OCI-LY3 (cell line): Measurements from ENCODE around the gene MAP2K1.

ENCODE experiments used
- H2AFZ ChIP-seq: fragments of 200-600, 300-600 bp; shearing (Covaris generic); 2 replicates; pipeline ENCODE4 v1.6.0; 2014; ENCODE audit warnings: antibody characterized with exemption, low read depth, low read length
- H3K27ac ChIP-seq: fragments of 200-600, 300-600 bp; sonication (generic); 2 replicates; pipeline ENCODE4 v1.5.1; 2014; ENCODE audit warnings: mild to moderate bottlenecking, low read length, moderate library complexity, mixed read lengths
- H3K27me3 ChIP-seq: fragments of 200-600, 300-600 bp; sonication (generic); 2 replicates; pipeline ENCODE4 v1.6.1; 2014; ENCODE audit warnings: low read depth, low read length, mixed read lengths
- H3K36me3 ChIP-seq: fragments of 200-600, 300-600 bp; sonication (generic); replicated peaks from 2 replicates; pipeline ENCODE3; 2014; ENCODE audit warnings: low read depth, low read length, mixed read lengths
- H3K4me1 ChIP-seq: fragments of 300-600, 200-600 bp; sonication (generic); 2 replicates; pipeline ENCODE4 v1.6.1; 2014; ENCODE audit warnings: low read length, mixed read lengths
- H3K4me2 ChIP-seq: fragments of 200-600, 300-600 bp; sonication (generic); 2 replicates; pipeline ENCODE4 v1.6.1; 2014; ENCODE audit warnings: low read length, mixed read lengths
- H3K4me3 ChIP-seq: fragments of 300-600, 200-600 bp; sonication (generic); 2 replicates; pipeline ENCODE4 v1.5.1; 2014; ENCODE audit warnings: antibody characterized with exemption, mild to moderate bottlenecking, low read length, moderate library complexity
- H3K79me2 ChIP-seq: fragments of 300-600, 200-600 bp; shearing (Covaris generic); 2 replicates; pipeline ENCODE4 v1.6.1; 2014; ENCODE audit warnings: mild to moderate bottlenecking, low read length, mixed read lengths
- H3K9ac ChIP-seq: fragments of 300-600, 200-600 bp; shearing (Covaris generic); 2 replicates; pipeline ENCODE4 v1.6.0; 2014; ENCODE audit warnings: mild to moderate bottlenecking, low read length, moderate library complexity
- H3K9me3 ChIP-seq: fragments of 200-600, 300-600 bp; shearing (Covaris generic); 2 replicates; pipeline ENCODE4 v1.6.1; 2014; ENCODE audit warnings: low read length, mixed read lengths; ENCODE audit not compliant: insufficient read depth
- H4K20me1 ChIP-seq: fragments of 200-600, 300-600 bp; sonication (generic); 2 replicates; pipeline ENCODE4 v1.6.1; 2016; ENCODE audit warnings: low read length, mixed read lengths; ENCODE audit not compliant: insufficient read depth
- CTCF ChIP-seq: fragments of 200-600, 300-600 bp; sonication (generic); IDR thresholded peaks from 2 replicates; pipeline ENCODE4 v1.5.1; 2014; ENCODE audit warnings: antibody characterized with exemption, low read length, low read depth
- EZH2phosphoT487 ChIP-seq: fragments of 200-600 bp; shearing (Covaris generic); IDR thresholded peaks from 2 replicates; pipeline ENCODE4 v1.6.1; 2018; ENCODE audit warnings: antibody characterized with exemption, mixed run types, low read depth

Gene MAP2K1

DNA sequence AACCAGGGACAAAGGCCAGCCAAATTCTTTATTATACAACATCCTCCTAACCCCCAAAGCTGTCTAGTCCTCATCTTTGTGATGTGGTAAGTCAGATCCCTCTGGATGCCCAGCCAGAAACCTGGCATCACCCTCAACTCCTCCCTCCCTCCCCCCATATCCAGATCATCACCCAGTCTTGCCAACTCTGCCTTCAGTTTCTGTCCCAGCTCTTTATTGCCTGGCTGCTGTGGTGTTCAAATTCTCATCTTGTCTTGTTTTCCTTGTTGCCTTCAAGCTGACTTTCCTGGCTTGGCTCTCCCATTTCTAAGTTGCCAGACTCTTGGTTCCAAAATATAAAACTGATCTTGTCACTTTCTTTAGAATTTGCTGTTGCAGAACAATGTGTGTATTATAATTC lies 28.6 kb downstream of the MAP2K1 start:
- Histone ChIP-seq H3K79me2 (peaks cover 97% of the 10 kb centered on the region), H3K4me1 (no peaks in the 10 kb centered on the region), H3K4me2 (no peak overlapping the region), H3K36me3 (peaks cover 24% of the 10 kb centered on the region), H3K4me3 (no peak overlapping the region), H3K9ac (no peak overlapping the region), H3K27me3 (no peaks in the 10 kb centered on the region), H2AFZ (no peak overlapping the region), H4K20me1 (peaks cover 83% of the 10 kb centered on the region), H3K9me3 (peaks cover 12% of the 10 kb centered on the region; the same call in 1 of the 2 replicates), H3K27ac (no peak overlapping the region)
- TF ChIP-seq EZH2phosphoT487 (no peak), CTCF (no peak)

- Histone ChIP-seq H3K27ac (no peak overlapping the region), H3K9ac (no peak overlapping the region), H2AFZ (no peak overlapping the region), H3K9me3 (peaks cover 12% of the 10 kb centered on the region; the same call in 1 of the 2 replicates), H4K20me1 (peaks cover 80% of the 10 kb centered on the region), H3K4me1 (no peaks in the 10 kb centered on the region), H3K4me3 (no peak overlapping the region), H3K79me2 (peaks cover 92% of the 10 kb centered on the region), H3K4me2 (no peak overlapping the region), H3K36me3 (peaks cover 17% of the 10 kb centered on the region), H3K27me3 (no peaks in the 10 kb centered on the region)
- TF ChIP-seq CTCF, result no peak
- no peak for TF ChIP-seq EZH2phosphoT487
Observed at GRCh38 chr15:66417736-66418135, 31.0 kb downstream of the MAP2K1 start.

- TF ChIP-seq CTCF (no peak), EZH2phosphoT487 (no peak)
- H4K20me1 ChIP-seq, result peaks cover 75% of the 10 kb centered on the region
- H3K9ac ChIP-seq, result no peak overlapping the region
- H3K4me3 ChIP-seq, result no peak overlapping the region
- H3K27me3 ChIP-seq, result no peaks in the 10 kb centered on the region
- peaks cover 2% of the 10 kb centered on the region for H3K4me1 ChIP-seq
- H3K36me3 ChIP-seq, result peaks cover 3% of the 10 kb centered on the region
- H3K4me2 ChIP-seq, result no peak overlapping the region
- H2AFZ ChIP-seq, result no peak overlapping the region
- H3K27ac ChIP-seq, result no peak overlapping the region
- peaks cover 1% of the 10 kb centered on the region; the same call in 1 of the 2 replicates for H3K9me3 ChIP-seq
- peaks cover 91% of the 10 kb centered on the region for H3K79me2 ChIP-seq
Observed at GRCh38 chr15:66419471-66419870, 32.8 kb downstream of the MAP2K1 start.

GRCh38 chr15:66422347-66422746 lies 35.6 kb downstream of the MAP2K1 start:
- no peak overlapping the region for H3K9ac ChIP-seq

More at GRCh38 chr15:66422347-66422746, 35.6 kb downstream of the MAP2K1 start:
- Histone ChIP-seq H3K4me1 (peaks cover 21% of the 10 kb centered on the region), H3K36me3 (no peaks in the 10 kb centered on the region), H3K79me2 (peaks cover 87% of the 10 kb centered on the region), H3K9me3 (no peaks in the 10 kb centered on the region), H3K27me3 (no peaks in the 10 kb centered on the region), H3K27ac (no peak overlapping the region), H2AFZ (no peak overlapping the region), H3K4me3 (no peak overlapping the region), H3K4me2 (no peak overlapping the region), H4K20me1 (peaks cover 70% of the 10 kb centered on the region)
- no peak for TF ChIP-seq CTCF
- TF ChIP-seq EZH2phosphoT487, result no peak
